Smooth muscle cell (in vitro differentiated cells): ENCODE results near the gene STK39. TPM values are rescaled to one million over a fixed set of nuclear protein-coding genes. Genes with fewer than 3 reads are reported as not detected.

ENCODE experiments used
- DNase-seq: peaks from one replicate; lab custom pipeline; 2025; ENCODE audit not compliant: unreplicated experiment; lab: John Stamatoyannopoulos, UW
- H2AFZ ChIP-seq: fragments of 200-600 bp; sonication (generic); 2 replicates; pipeline ENCODE4 v1.6.0; 2016; ENCODE audit warnings: antibody characterized with exemption, low read depth, mild to moderate bottlenecking
- H3F3A ChIP-seq: fragments of 200-600 bp; sonication (generic); 2 replicates; pipeline ENCODE4 v1.6.0; 2017; ENCODE audit warnings: antibody characterized with exemption, low read depth
- H3K27ac ChIP-seq: fragments of 200-600 bp; sonication (generic); 2 replicates; pipeline ENCODE4 v1.5.1; 2016; ENCODE audit warnings: low read depth, mild to moderate bottlenecking
- H3K27me3 ChIP-seq: fragments of 200-600 bp; sonication (generic); 2 replicates; pipeline ENCODE4 v1.6.1; 2016; ENCODE audit warnings: low read depth, mild to moderate bottlenecking
- H3K36me3 ChIP-seq: fragments of 200-600 bp; sonication (generic); 2 replicates; pipeline ENCODE4 v1.5.1; 2016; ENCODE audit warnings: low read depth
- H3K4me1 ChIP-seq: fragments of 200-600 bp; sonication (generic); 2 replicates; pipeline ENCODE4 v1.5.1; 2016; ENCODE audit warnings: low read depth
- H3K4me2 ChIP-seq: fragments of 200-600 bp; sonication (generic); 2 replicates; pipeline ENCODE4 v1.6.0; 2016; ENCODE audit warnings: mild to moderate bottlenecking
- H3K4me3 ChIP-seq: fragments of 200-600 bp; sonication (generic); 2 replicates; pipeline ENCODE4 v1.5.1; 2016; ENCODE audit warnings: mild to moderate bottlenecking
- H3K79me2 ChIP-seq: fragments of 200-600 bp; sonication (generic); 2 replicates; pipeline ENCODE4 v1.6.0; 2016; ENCODE audit warnings: low read depth, mild to moderate bottlenecking
- H3K9ac ChIP-seq: fragments of 200-600 bp; sonication (generic); 2 replicates; pipeline ENCODE4 v1.6.0; 2016; ENCODE audit warnings: low read depth
- H3K9me3 ChIP-seq: fragments of 200-600 bp; sonication (generic); replicated peaks from 2 replicates; pipeline ENCODE4 v1.5.1; 2016; ENCODE audit warnings: low read depth
- H4K20me1 ChIP-seq: fragments of 200-600 bp; sonication (generic); 2 replicates; pipeline ENCODE4 v1.6.0; 2016; ENCODE audit warnings: low read depth
- CTCF ChIP-seq: fragments of 200-600 bp; sonication (generic); IDR thresholded peaks from 2 replicates; pipeline ENCODE4 v1.5.1; 2017; ENCODE audit warnings: borderline replicate concordance, mild to moderate bottlenecking, antibody characterized with exemption; ENCODE audit not compliant: insufficient read depth, poor library complexity, severe bottlenecking
- WGBS: methylation state at CpG from one replicate; pipeline ENCODE4 v1.1.7; 2016; ENCODE audit warnings: low lambda C conversion rate; 5-methylcytosine and 5-hydroxymethylcytosine counted together
- polyA plus RNA-seq: library from polyadenylated mRNA; unstranded; fragments of >200 nt; fragmentation: Nextera tagmentation; extraction: Ambion mirVana; gene quantifications from 2 replicates; pipeline ENCODE4 v1.2.1, GENCODE V29; 2016
- total RNA-seq: library from RNA; depleted of rRNA; stranded (reverse); fragments of >200 nt; gene quantifications from 2 replicates; pipeline ENCODE4 v1.2.3, GENCODE V29; 2014

The STK39 gene
- total and polyA plus RNA-seq, 2 experiments from 2014 or later: 21.1 to 37.8 TPM

- H3K4me2 ChIP-seq: peak overlapping the region; percentile 34
- peaks cover 23% of the 10 kb centered on the region for H3K4me1 ChIP-seq
- no peak overlapping the region for H3K4me3 ChIP-seq
- H3K9ac ChIP-seq: peak overlapping the region; percentile 65
- no peaks in the 10 kb centered on the region for H3K36me3 ChIP-seq
- no peaks in the 10 kb centered on the region for H3K9me3 ChIP-seq
- no peak overlapping the region for H2AFZ ChIP-seq
- peaks cover 58% of the 10 kb centered on the region for H3K79me2 ChIP-seq
- H4K20me1 ChIP-seq: peaks cover 14% of the 10 kb centered on the region
- H3K27me3 ChIP-seq: no peaks in the 10 kb centered on the region
- no peak for DNase-seq
- WGBS: 86% methylated on average over 7 of the region's 7 CpGs
- no peak for TF ChIP-seq CTCF
- H3F3A ChIP-seq: no peaks in the 10 kb centered on the region
- peak overlapping the region; percentile 92 for H3K27ac ChIP-seq
These were observed 76.2 kb downstream of the STK39 start for GRCh38 chr2:168171059-168171762.

GRCh38 chr2:168169097-168169745, 78.2 kb downstream of the STK39 start:
- Histone ChIP-seq H3K27me3 (no peaks in the 10 kb centered on the region), H2AFZ (no peak overlapping the region), H3K9ac (no peak overlapping the region), H3F3A (no peaks in the 10 kb centered on the region), H3K4me2 (no peak overlapping the region), H3K36me3 (peaks cover 2% of the 10 kb centered on the region), H3K9me3 (no peaks in the 10 kb centered on the region), H3K79me2 (peaks cover 45% of the 10 kb centered on the region), H4K20me1 (peaks cover 14% of the 10 kb centered on the region), H3K4me3 (no peak overlapping the region), H3K27ac (no peak overlapping the region), H3K4me1 (peaks cover 32% of the 10 kb centered on the region)
- no peak for DNase-seq
- no peak for TF ChIP-seq CTCF
- 85% methylated on average over 4 of the region's 4 CpGs for WGBS

- Histone ChIP-seq H2AFZ (no peak overlapping the region), H3K36me3 (peaks cover 8% of the 10 kb centered on the region), H4K20me1 (peaks cover 12% of the 10 kb centered on the region), H3K4me2 (no peak overlapping the region), H3K4me1 (peaks cover 34% of the 10 kb centered on the region), H3K9ac (no peak overlapping the region), H3K79me2 (peaks cover 35% of the 10 kb centered on the region), H3K4me3 (no peak overlapping the region), H3F3A (no peaks in the 10 kb centered on the region), H3K27me3 (no peaks in the 10 kb centered on the region), H3K27ac (no peak overlapping the region), H3K9me3 (no peaks in the 10 kb centered on the region)
- 90% methylated on average over 4 of the region's 4 CpGs for WGBS
- no peak for TF ChIP-seq CTCF
- DNase-seq: no peak
These were observed 79.7 kb downstream of the STK39 start for GRCh38 chr2:168167511-168168263.
